ENCODE data around the gene RMC1.
"Not testable (repeated sequence)": the region's sequence is repeated elsewhere in the genome, so short reads cannot be mapped to it uniquely, and the experiment has no call there.

RMC1 gene

DNA sequence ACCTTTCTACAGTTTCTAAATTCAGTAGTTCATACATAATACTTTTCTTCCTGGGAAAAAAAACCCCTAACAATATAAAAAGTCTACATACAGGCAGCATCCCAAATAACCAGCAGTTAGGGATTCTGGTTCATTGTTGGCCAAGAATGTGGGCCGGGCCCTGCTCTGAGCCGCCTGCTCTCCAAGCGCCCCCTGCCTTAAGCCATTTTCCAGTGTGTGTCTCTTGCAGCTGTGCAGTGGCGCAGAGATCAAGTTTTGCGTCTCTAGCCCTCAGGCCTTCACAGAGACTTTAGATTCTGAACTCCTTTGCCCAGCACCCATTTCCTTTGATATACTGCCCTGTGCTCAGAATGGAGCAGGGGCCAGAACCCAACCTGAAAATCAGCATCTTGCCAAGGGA lies 32.9 kb downstream of the RMC1 start:
- DNase-seq, result no peak

GRCh38 chr18:23537274-23537673 lies 34.0 kb downstream of the RMC1 start:
- DNase-seq, result no peak

DNA sequence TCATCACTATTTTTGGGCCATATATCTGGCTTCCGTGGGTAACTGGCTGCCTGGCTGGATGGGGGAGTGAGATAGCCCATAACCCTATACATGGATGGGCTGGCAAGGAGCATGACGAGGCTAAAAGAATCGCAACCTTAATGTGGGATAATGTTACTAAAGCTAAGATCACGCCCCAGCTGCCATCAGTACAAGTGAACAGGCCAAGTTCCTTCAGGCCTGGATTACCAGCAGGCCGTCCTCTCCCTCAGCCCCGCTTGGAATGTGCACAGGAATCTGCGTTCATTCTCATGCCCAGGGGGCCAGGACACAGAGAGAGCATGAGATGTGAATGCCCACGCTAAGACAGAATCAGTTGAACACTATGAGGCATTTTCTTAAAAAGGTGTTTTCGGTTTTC lies 34.7 kb downstream of the RMC1 start:
- no peak for DNase-seq

DNA sequence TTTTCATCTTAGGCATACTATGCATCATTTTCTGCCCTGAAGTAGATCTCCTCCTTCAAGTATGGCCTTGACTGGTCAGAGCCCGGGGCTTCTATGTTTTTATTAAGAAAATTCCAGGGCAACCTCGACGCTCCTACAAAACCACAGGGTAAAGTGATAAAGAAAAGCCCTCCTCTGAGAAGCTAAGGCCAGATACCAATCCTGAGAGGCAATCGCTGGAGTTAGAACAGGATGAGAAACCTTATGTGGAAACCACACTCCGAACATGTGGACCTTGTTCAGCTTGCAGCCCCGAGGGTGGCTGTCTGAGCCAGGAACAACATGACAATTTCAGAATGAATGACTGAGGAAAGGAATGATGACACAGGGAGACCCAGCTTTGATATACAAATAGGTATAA lies 35.6 kb downstream of the RMC1 start:
- no peak for DNase-seq

GRCh38 chr18:23539296-23539695 lies 36.0 kb downstream of the RMC1 start:
- DNase-seq, result no peak

DNA sequence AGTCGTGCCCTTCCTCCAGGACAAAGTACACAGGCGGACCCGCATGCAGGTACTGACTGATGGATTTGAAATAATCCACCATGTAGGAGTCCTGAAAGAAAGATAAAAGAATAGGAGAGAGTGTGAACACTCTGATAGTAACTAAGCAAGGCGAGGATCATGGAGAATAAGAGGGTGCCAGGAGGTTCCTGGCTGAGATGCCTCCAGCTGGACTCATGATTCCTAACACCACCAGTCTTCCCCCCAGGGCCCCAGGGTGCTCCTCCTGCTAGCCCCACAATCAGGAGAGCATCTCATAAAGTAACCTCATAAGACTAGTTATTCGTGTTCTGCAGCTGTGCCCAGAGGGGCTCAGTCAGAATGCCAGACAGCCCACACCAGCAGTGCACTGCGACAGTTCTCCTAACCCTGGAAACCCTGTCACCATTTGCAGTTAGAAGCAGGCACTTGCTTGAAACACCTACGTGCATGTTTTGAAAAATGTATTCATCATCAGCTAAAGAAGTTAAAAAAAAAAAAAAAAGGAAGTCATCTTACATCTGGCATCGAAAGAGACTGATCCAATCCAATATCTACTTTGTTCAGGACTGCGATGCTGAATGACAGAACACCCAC lies 36.7 kb downstream of the RMC1 start:
- no peak for DNase-seq

- DNase-seq, result no peak
Observed at GRCh38 chr18:23540867-23541266, 37.6 kb downstream of the RMC1 start.

DNA sequence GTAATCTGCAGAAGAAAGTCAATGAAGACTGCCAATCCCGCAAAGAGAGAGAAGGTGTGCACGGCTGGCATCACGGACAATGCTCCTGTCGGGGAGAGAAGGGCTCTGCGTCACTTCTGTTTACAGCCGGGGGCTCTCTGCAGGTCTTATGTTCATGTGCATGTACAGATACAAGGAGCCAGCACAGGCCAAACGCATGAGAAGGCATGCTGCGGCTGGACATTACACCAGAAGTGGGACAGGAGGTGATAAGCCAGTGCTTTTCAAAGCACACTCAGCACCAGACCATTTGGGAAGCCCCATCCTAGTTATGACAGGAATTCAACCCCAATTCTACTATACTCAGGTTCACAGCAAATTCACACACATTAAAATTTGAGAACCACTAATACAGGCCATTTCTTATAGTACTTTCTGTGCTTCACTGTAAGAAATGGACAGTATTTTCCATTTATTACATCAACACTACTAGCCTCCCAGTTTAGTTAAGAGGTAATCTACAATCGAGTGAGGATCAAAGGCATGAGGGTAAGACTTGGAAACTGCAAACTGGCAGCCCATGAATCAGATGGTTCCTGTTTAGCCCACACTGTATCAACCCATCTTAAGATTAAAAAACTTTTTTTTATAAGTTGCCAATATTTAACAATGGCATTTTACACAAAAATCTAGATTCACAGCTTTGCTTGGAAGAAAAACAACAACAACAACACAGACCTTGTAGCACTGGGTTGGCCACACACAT lies 38.2 kb downstream of the RMC1 start:
- no peak for DNase-seq

- DNase-seq, result no peak
Observed at GRCh38 chr18:23542461-23542860, 39.1 kb downstream of the RMC1 start.

DNA sequence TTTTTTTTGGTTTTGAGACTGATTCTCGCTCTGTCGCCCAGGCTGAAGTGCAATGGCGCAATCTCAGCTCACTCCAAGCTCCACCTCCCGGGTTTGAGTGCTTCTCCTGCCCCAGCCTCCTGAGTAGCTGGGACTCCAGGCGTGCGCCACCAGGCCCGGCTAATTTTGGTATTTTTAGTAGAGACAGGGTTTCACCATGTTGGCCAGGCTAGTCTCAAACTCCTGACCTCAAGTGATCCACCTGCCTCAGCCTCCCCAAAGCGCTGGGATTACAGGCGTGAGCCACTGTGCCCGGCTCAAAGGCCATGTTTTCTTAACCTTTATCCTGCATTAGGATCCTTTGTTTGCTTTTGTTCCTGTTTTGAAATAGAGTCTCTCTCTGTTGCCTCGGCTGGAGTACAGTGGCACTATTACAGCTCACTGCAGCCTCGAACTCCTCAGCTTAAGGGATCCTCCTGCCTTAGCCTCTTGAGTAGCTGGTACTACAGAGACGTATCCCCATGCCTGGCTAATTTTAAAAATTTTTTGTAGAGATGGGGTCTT lies 42.0 kb downstream of the RMC1 start:
- no peak for DNase-seq

GRCh38 chr18:23547306-23547705 lies 44.0 kb downstream of the RMC1 start:
- no peak for DNase-seq

DNA sequence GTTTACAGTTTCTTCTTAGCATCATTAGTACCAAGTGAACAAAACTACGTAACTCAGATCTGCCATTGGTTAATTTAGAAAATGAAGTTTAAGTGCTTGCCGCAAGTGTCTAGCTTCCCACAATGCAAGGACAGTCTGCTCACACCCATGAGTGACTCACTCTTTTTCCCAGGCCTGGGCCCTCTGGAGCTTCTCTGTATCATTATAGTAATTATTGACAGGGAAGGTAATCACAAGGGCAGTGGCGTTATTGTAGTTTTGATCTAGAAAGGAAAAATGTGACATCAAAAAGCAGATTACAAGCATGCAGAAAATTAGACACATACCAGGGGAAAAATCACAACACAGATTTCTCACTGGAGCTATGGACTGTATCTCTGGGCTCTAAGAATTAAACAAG lies 44.5 kb downstream of the RMC1 start:
- no peak for DNase-seq

- DNase-seq, result no peak
Observed at GRCh38 chr18:23548275-23548674, 45.0 kb downstream of the RMC1 start.

DNA sequence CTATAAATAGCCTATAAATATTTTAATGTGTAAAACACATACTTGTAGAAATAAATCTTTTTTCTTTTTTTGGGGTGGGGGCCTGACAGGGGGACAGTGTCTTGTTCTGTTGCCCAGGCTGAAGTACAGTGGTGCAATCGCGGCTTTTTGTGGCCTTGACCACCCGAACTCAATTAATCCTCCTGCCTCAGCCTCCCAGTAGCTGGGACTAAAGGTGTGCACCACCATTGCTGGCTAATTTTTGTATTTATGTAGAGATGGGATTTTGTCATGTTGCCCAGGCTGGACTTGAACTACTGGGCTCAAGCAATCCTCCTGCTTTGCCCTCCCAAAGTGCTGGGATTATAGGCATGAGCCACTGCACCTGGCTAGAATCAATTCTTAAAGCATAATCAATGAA lies 45.4 kb downstream of the RMC1 start:
- DNase-seq, result no peak

GRCh38 chr18:23550898-23551297 lies 47.6 kb downstream of the RMC1 start:
- DNase-seq, result no peak

DNA sequence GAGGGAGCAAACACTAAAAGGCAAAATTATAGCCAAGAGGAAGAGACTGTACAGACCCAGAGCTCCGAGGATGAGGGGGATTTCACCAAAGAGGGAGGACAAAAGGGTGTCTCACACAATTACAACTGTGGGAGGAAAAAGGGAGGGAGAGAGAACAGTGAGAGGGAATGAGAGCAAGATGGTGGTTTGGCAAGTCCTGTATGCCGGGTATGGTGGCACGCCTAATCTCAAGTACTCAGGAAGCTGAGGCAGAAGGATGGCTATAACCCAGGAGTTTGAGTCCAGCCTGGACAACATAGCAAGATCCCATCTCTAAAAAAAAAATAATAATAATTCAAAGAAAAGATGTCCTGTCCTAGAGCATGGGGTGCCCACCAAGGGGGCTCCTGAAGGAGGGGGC lies 48.7 kb downstream of the RMC1 start:
- DNase-seq, result no peak

- DNase-seq, result no peak
Observed at GRCh38 chr18:23552505-23552904, 49.2 kb downstream of the RMC1 start.

DNA sequence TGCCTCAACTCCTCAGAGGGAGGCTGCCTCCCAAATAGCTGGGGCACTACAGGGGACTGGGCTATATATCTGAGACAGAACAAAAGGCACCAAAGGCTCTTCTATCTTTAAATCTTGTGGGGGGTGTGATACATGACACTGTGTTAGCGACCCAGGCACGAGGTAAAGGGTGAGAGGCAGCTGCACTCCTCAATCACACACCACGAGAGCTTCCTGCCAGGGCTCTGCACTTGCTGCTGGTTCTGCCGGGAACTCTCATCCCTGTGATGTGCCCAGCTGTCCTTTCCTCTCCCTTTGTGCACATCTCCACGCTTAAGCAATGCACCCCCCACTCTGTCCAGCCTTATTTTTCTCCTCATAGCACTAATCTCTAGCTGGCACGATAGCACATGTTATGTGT lies 50.6 kb downstream of the RMC1 start:
- no peak for DNase-seq

DNA sequence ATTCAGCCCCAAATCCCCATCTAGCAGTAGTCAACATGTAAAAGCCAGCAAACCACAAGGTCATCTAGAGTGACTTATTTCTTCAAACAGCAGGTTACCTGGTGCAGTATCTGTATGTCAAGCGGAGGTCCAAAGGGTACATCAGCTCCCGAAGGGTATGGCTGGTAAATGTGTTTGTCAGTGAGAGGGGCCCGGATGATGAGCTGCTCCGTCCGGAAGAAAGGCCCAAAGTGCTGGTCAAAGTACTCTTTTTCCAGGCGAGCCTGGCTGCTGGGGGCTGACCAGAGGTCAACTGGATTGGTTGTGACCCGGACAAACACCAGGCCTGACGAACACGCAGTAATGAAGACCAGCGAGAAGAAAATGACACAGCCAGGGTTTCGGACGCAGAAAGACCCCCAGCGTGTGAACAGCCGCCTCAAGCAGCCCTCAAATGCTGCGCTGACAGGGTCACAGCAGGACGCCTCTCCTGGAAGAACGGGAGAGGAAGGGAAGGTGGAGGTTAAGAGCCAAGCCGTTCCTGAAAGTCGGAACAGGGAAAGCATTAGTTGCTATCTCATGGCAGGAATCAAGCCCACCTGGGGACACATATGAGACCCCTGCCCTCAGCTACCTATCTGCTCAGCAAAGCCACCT lies 53.0 kb downstream of the RMC1 start:
- DNase-seq, result no peak

DNA sequence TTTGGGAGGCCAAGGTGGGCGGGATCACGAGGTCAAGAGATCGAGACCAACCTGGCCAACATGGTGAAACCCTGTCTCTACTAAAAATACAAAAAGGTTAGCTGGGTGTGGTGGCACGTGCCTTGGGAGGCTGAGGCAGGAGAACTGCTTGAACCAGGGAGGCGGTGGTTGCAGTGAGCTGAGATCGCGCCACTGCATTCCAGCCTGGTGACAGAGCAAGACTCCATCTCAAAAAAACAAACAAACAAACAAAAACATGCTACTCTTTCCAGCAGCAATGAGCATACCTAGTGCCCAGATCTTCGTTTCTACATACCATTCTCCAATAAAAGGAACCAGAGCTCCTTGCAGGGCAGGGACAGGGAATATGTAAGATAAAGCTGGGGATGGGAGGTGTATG lies 54.2 kb downstream of the RMC1 start:
- not testable (repeated sequence) for DNase-seq

GRCh38 chr18:23560186-23560585 lies 56.9 kb downstream of the RMC1 start:
- no peak for DNase-seq

DNA sequence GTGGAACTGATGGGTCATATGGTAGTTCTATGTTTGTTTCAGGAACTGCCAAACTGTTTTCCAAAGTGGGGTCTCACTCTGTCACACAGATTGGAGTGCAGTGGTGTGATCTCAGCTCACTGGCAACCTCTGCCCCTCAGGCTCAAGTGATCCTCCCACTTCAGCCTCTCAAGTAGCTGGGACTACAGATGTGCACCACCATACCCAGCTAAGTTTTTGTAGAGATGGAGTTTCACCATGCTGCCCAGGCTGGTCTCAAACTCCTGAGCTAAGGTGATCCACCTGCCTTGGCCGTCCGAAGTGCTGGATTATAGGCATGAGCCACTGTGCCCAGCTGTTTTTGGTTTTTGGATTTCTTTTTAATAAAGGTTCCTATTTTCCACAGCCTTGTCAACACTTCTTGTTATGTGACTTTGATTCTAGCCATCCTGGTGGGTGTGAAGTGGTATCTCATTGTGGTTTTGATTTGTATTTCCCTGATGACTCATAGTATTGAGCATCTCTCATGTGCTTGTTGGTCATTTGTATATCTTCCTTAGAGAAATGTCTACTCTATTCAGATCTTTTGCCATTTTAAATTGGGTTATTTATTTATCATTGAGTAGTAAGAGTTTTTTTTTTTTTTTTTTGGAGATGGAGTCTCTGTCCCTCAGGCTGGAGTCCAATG lies 60.2 kb downstream of the RMC1 start:
- no peak for DNase-seq

- no peak for DNase-seq
Observed at GRCh38 chr18:23565916-23566547, 62.7 kb downstream of the RMC1 start.

Data from activated T-cell treated with anti-CD3 and anti-CD28 coated beads, Interleukin-2, amount 50 U/mL, for 48 hours (primary cell).